Neural crest cell (in vitro differentiated cells): ENCODE results near the gene HECW1. TPM values are rescaled to one million over a fixed set of nuclear protein-coding genes. Genes with fewer than 3 reads are reported as not detected.
A peak's percentile ranks its signal among the peaks of the same experiment; 100 is the strongest.

Source experiments
- DNase-seq: peaks from one replicate; pipeline ENCODE4 v3.0.0; 2021; ENCODE audit warnings: low read depth, mixed read lengths, low spot score
- H3K27ac Mint-ChIP-seq: one replicate; pipeline ENCODE4 v1.8.0; 2021; ENCODE audit warnings: mild to moderate bottlenecking, mixed read lengths; ENCODE audit not compliant: unreplicated experiment
- H3K27me3 Mint-ChIP-seq: 2 replicates; pipeline ENCODE4 v1.8.0; 2021; ENCODE audit warnings: low read depth, mild to moderate bottlenecking, mixed read lengths
- H3K36me3 Mint-ChIP-seq: 2 replicates; pipeline ENCODE4 v1.8.0; 2021; ENCODE audit warnings: low read depth, mild to moderate bottlenecking, mixed read lengths
- H3K4me1 Mint-ChIP-seq: 2 replicates; pipeline ENCODE4 v1.8.0; 2021; ENCODE audit warnings: mixed read lengths
- H3K4me3 Mint-ChIP-seq: one replicate; pipeline ENCODE4 v1.8.0; 2021; ENCODE audit warnings: mild to moderate bottlenecking, mixed read lengths
- H3K9me3 Mint-ChIP-seq: 2 replicates; pipeline ENCODE4 v1.8.0; 2021; ENCODE audit warnings: mixed read lengths
- total RNA-seq: library from RNA; stranded (reverse); gene quantifications from 2 replicates; pipeline ENCODE4 v1.2.1, GENCODE V29; 2021
- TF ChIP-seq, protein P1 (sequence below): fragments of 200-600 bp; sonication (generic); conservative IDR thresholded peaks from 2 replicates; pipeline ENCODE4 v1.5.0; 2021; ENCODE audit warnings: antibody characterized with exemption, mild to moderate bottlenecking

The HECW1 gene
- total RNA-seq, 1 donor from 2014 or later: 3.6 TPM

DNA sequence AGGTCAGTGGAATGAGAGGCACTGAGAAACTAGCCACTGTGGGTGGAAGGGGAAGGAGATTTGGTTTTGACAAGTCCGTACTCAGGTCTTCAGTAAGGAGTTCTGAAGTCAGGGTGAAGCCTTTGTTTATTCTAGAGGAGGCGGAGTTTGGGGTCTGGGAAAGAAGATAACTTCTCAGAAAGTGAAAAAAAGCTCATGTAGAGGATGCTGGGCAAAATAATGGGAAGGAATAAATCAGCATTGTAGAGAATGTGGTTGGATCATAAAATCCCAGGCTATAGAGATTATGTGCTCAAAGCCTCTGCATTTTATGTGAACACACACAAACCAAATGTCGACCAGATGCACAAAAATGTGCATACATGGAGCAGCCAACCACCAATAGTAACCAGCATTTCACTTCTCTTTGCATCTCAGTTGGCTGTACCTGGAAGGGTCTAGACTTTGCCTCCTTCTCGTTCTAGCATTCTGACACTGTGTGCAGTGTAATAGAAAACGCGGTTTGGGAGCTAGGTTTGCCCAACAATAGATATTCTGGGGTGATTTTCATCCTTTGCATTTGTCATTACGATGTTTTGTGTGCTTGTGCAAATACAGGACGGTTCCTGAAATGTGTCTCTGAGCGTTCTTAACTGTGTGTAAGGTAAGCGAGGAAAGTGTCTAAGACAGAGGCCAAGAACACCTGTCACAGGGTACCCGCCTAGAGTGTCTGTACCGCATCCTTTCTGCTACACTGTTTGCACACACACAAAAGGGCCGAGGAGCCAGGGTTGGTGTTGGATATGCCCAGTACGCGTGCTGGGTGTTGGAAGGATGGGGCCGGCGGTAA lies 603 bp upstream of the HECW1 start:
- TF ChIP-seq, protein P1, sequence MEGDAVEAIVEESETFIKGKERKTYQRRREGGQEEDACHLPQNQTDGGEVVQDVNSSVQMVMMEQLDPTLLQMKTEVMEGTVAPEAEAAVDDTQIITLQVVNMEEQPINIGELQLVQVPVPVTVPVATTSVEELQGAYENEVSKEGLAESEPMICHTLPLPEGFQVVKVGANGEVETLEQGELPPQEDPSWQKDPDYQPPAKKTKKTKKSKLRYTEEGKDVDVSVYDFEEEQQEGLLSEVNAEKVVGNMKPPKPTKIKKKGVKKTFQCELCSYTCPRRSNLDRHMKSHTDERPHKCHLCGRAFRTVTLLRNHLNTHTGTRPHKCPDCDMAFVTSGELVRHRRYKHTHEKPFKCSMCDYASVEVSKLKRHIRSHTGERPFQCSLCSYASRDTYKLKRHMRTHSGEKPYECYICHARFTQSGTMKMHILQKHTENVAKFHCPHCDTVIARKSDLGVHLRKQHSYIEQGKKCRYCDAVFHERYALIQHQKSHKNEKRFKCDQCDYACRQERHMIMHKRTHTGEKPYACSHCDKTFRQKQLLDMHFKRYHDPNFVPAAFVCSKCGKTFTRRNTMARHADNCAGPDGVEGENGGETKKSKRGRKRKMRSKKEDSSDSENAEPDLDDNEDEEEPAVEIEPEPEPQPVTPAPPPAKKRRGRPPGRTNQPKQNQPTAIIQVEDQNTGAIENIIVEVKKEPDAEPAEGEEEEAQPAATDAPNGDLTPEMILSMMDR: no peak
- H3K36me3 Mint-ChIP-seq: no peaks in the 10 kb centered on the region
- peaks cover 18% of the 10 kb centered on the region for H3K4me1 Mint-ChIP-seq
- no peaks in the 10 kb centered on the region for H3K9me3 Mint-ChIP-seq
- peak overlapping the region; percentile 22 for H3K27ac Mint-ChIP-seq
- H3K27me3 Mint-ChIP-seq: peaks cover 81% of the 10 kb centered on the region
- no peak for DNase-seq
- H3K4me3 Mint-ChIP-seq: peak overlapping the region; percentile 78

DNA sequence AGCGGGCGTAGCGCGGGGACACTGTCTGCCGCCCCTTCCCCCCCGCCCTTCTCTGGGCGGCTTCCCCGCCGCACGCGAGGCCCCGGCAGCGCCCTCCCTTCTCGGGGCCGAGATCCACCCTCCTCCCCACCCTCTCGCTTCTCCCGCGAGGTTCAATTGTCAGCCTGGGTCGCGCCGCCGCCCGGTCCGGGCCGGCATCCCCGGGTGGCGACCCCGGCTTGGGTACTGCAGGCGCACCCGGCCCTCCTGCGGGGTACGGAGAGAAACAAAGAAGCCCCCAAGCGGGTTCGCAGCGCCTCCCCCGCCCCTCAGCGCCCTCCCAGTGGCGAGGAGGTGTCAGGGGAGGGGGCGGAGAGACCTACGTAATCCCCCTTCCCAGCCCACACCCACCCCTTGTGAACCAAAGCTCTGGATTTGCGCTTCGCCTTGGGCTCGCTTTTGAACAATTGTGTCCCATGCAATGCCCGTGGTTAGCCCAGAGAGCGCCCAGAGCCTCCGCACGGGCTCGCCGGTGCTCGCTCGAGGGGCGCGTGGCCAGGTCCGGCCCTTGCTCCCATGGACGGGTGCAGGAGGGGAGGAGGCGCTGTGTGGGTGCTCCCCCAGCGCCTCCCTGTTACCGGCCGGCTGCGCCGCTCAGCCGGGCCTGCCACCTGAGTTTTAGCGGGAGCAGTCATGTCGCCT lies 634 bp downstream of the HECW1 start:
- DNase-seq: peak; percentile 32
- peaks cover 80% of the 10 kb centered on the region for H3K27me3 Mint-ChIP-seq
- H3K4me3 Mint-ChIP-seq: peak overlapping the region; percentile 86
- H3K4me1 Mint-ChIP-seq: peaks cover 17% of the 10 kb centered on the region
- no peaks in the 10 kb centered on the region for H3K36me3 Mint-ChIP-seq
- TF ChIP-seq, protein P1: no peak
- H3K9me3 Mint-ChIP-seq: no peaks in the 10 kb centered on the region
- H3K27ac Mint-ChIP-seq: no peak overlapping the region

DNA sequence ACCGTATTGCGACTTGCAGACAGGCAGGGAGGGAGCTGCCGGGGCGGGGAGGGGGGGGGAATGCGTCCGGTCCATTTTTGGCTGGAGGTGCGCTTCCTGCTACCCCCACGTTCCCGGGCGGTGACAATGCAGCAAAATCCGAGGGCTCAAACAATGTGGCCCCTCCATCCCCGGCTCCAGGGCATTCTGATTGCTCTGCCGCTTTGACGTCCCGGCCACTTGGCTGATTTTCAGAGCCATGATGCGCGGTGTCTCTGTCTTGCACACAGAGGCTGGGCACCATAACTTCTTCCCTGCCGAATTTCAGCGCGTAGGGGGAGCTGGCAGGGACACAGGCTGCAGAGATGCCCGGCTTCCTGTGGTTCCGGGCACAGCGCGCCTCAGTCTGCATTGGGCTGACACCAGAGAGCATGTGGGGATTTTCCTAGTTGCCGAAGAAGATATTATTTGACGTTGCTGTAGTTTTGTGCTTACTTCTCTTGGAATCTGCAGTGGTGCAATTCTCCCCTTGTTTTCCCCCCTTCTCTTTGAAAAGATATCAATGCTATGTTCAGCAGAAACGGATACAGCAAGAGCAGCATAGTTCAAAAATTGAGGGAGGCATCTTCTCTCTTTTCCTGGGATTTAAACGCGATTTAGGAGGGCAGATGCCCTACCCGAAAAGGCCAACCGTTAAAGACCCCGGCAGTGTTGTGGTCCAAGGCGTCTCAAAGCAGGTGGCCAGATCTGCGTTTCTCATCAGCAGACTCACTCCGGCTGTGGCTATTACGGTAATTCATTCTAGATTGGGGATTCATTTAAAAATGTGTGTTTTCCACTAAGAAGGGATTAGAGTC lies 1.4 kb downstream of the HECW1 start:
- Mint-ChIP-seq H3K27ac (peak overlapping the region; percentile 72), H3K27me3 (peaks cover 73% of the 10 kb centered on the region), H3K4me3 (peak overlapping the region; percentile 86), H3K4me1 (peaks cover 14% of the 10 kb centered on the region), H3K9me3 (no peaks in the 10 kb centered on the region), H3K36me3 (no peaks in the 10 kb centered on the region)
- TF ChIP-seq, protein P1: no peak
- DNase-seq: no peak

DNA sequence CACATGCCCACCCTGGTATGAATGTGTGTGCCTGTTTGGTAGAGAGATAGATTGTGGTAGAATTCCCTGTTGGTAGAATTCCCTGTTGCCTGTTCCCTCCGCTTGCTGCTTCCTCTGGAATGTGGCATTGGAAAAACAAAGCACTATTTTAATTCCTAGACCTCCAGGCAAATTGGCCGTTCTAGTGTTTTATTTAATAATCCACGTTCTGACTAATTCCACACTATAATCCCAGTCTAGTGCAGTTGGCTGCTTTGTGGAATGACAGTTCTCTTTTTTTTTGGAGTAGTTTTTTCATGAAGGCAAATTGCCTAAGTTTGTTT lies 2.0 kb downstream of the HECW1 start:
- Mint-ChIP-seq H3K36me3 (no peaks in the 10 kb centered on the region), H3K27ac (no peak overlapping the region), H3K27me3 (peaks cover 67% of the 10 kb centered on the region), H3K4me3 (peak overlapping the region; percentile 86), H3K9me3 (no peaks in the 10 kb centered on the region), H3K4me1 (peaks cover 14% of the 10 kb centered on the region)
- no peak for DNase-seq
- TF ChIP-seq, protein P1: no peak

DNA sequence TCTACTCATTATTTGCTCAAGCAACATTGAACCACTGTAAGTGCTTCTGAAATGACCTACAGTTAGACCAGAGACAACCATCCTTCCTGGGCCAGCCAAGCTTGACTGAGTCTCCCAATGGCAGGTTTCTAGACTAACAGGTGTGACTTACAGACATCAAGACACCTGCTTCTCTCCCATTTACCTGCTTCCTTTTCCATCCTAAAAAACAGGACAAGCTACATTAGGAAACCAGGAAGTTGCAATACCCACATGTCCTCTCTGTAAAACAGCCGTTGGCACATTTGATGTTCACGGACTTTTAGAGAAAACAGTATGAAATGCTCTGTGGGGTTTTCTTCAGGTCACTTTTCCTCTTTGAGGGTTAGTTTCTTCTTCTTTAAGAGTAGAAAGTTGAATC lies 4.0 kb downstream of the HECW1 start:
- H3K4me3 Mint-ChIP-seq: peak overlapping the region; percentile 48
- H3K9me3 Mint-ChIP-seq: no peaks in the 10 kb centered on the region
- H3K36me3 Mint-ChIP-seq: no peaks in the 10 kb centered on the region
- H3K27ac Mint-ChIP-seq: no peak overlapping the region
- peaks cover 12% of the 10 kb centered on the region for H3K4me1 Mint-ChIP-seq
- no peak for DNase-seq
- peaks cover 53% of the 10 kb centered on the region for H3K27me3 Mint-ChIP-seq
- TF ChIP-seq, protein P1: no peak
